ENCODE results near the gene DMD. TPM values are rescaled to one million over a fixed set of nuclear protein-coding genes. Genes with fewer than 3 reads are reported as not detected.

Gene DMD
- total and polyA plus RNA-seq, 2 experiments from 2014 or later = 1.5 to 2.0 TPM

DNA sequence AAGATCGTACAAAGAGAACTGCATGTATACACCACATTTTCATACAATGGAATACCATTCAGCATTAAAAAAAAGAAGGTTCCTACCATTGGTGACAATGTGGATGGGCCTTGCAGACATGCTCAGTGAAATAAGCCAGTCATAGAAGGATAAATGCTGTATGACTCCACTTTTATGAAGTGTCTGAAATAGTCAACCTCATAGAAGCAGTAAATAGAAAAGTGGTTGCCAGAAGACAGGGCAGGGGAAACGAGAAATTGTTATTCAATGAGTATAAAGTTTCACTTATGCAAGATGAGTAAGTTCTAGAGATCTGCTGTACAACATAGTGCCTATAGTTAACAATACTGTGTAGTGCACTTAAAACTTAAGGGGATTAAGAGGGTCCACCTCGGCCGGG, 1882.1 kb downstream of the DMD start:
- WGBS, 2 experiments (ENCODE audit: low coverage in 1 of 2, low lambda C conversion rate in 2 of 2, missing lambda C conversion rate in 2 of 2) = 73 to 81% methylated on average over 4 of the region's 4 CpGs
- Histone ChIP-seq H3K9me2 (ENCODE audit: insufficient read depth) (no peaks in the 10 kb centered on the region), H3K4me2 (ENCODE audit: unreplicated experiment) (no peak overlapping the region), H3K27me3 (replicated peaks; ENCODE audit: insufficient read depth) (no peaks in the 10 kb centered on the region), H2AFZ (no peak overlapping the region), H3F3A (ENCODE audit: insufficient read depth) (no peaks in the 10 kb centered on the region), H4K20me1 (ENCODE audit: insufficient read depth) (no peaks in the 10 kb centered on the region), H3K9me3 (ENCODE audit: low read depth) (no peaks in the 10 kb centered on the region), H3K4me3 (no peak overlapping the region), H3K36me3 (ENCODE audit: low read depth) (no peaks in the 10 kb centered on the region), H3K27ac (no peak overlapping the region), H3K4me1 (ENCODE audit: insufficient read depth) (0 out of 2 replicates have a peak, but pooled peaks cover 4% of the 10 kb centered on the region), H3K9ac (no peak overlapping the region), H3K79me2 (ENCODE audit: insufficient read depth) (no peaks in the 10 kb centered on the region)
- no peak for DNase-seq
- TF ChIP-seq EZH2 (IDR thresholded peaks at IDR 0.05; ENCODE audit: insufficient read depth, poor library complexity, severe bottlenecking) = no peak
- TF ChIP-seq EZH2phosphoT487 (IDR thresholded peaks at IDR 0.05; ENCODE audit: insufficient read depth, low read depth) = no peak
- in situ Hi-C loops (cut with MboI) = no loop called here

DNA sequence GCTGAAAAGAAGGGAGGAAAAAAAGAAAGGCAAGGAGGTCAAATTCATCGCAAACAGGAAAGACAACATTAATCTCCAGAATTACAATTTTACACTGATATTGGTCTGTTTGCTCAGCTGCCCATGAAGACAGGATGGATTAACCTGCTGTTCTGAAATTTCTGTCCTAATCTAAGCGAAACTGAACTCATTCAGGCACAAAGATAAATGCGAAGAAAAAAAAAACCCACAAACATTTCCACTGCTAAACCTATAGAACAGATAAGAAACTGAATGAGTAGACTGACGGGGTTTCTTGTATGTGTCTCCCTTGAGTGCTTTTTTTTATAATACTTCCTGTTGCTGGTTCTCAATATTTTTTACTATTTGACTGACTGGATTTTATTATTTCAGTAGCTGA, 1887.7 kb downstream of the DMD start:
- Histone ChIP-seq H3F3A (ENCODE audit: insufficient read depth) (no peaks in the 10 kb centered on the region), H3K4me3 (no peak overlapping the region), H2AFZ (no peak overlapping the region), H3K4me2 (ENCODE audit: unreplicated experiment) (no peak overlapping the region), H3K9me3 (ENCODE audit: low read depth) (no peaks in the 10 kb centered on the region), H3K9ac (no peak overlapping the region), H3K79me2 (ENCODE audit: insufficient read depth) (no peaks in the 10 kb centered on the region), H3K27me3 (replicated peaks; ENCODE audit: insufficient read depth) (no peaks in the 10 kb centered on the region), H3K27ac (no peak overlapping the region), H3K36me3 (ENCODE audit: low read depth) (no peaks in the 10 kb centered on the region), H3K9me2 (ENCODE audit: insufficient read depth) (no peaks in the 10 kb centered on the region), H4K20me1 (ENCODE audit: insufficient read depth) (no peaks in the 10 kb centered on the region), H3K4me1 (ENCODE audit: insufficient read depth) (no peaks in the 10 kb centered on the region)
- in situ Hi-C loops (cut with MboI) = no loop called here
- DNase-seq = no peak
- 75 to 81% methylated on average over 4 of the region's 4 CpGs for WGBS, 2 experiments (ENCODE audit: low coverage in 1 of 2, low lambda C conversion rate in 2 of 2, missing lambda C conversion rate in 2 of 2)
- TF ChIP-seq EZH2phosphoT487 (IDR thresholded peaks at IDR 0.05; ENCODE audit: insufficient read depth, low read depth) = no peak
- no peak for TF ChIP-seq EZH2 (IDR thresholded peaks at IDR 0.05; ENCODE audit: insufficient read depth, poor library complexity, severe bottlenecking)

DNA sequence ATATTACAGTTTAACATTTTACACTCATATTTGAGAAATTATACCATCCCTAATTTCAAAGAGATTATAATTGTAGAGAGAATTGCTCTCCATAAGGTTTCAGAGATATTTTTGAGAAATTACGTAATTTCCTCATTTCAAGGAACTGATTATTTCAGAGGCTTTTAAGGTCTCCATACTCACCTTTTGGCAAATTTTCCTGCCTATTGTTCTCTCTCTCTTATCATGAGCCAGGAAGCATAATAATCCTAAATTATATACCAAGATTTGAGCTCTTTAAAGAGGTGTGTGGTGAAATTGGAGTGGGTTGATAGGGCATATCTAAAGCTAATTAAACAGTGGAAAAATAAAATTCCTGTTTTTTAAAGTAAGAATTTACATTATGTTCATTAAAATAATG, 1890.6 kb downstream of the DMD start:
- Histone ChIP-seq H3K4me2 (ENCODE audit: unreplicated experiment) (no peak overlapping the region), H3K4me1 (ENCODE audit: insufficient read depth) (no peaks in the 10 kb centered on the region), H4K20me1 (ENCODE audit: insufficient read depth) (no peaks in the 10 kb centered on the region), H3K36me3 (ENCODE audit: low read depth) (no peaks in the 10 kb centered on the region), H3F3A (ENCODE audit: insufficient read depth) (no peaks in the 10 kb centered on the region), H3K27ac (no peak overlapping the region), H3K27me3 (replicated peaks; ENCODE audit: insufficient read depth) (no peaks in the 10 kb centered on the region), H3K79me2 (ENCODE audit: insufficient read depth) (no peaks in the 10 kb centered on the region), H3K9me3 (ENCODE audit: low read depth) (no peaks in the 10 kb centered on the region), H2AFZ (no peak overlapping the region), H3K4me3 (no peak overlapping the region), H3K9ac (no peak overlapping the region), H3K9me2 (ENCODE audit: insufficient read depth) (no peaks in the 10 kb centered on the region)
- DNase-seq = no peak
- in situ Hi-C loops (cut with MboI) = no loop called here
- TF ChIP-seq EZH2 (IDR thresholded peaks at IDR 0.05; ENCODE audit: insufficient read depth, poor library complexity, severe bottlenecking) (no peak), EZH2phosphoT487 (IDR thresholded peaks at IDR 0.05; ENCODE audit: insufficient read depth, low read depth) (no peak)
- WGBS, 2 experiments (ENCODE audit: low coverage in 1 of 2, low lambda C conversion rate in 2 of 2, missing lambda C conversion rate in 2 of 2) = 42 to 57% methylated on average over 1 of the region's 1 CpG

DNA sequence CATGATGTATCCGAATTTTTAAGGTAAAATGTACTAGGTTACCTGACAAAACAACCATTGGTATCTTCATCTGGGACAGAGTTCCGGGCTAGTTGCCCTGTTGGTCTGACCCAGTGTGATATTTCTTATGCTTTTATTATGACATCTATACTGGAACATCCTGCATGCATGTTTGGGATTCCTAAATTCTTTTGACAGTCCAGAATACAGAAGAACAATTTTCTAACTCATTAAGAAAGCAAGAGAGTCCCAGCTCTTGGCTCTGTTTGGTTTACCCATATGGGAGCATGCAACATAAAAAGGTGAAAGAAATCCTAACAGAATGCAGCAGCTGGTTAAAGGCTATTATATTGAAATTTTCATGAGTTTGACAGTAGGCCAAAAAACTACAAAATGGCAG, 1891.8 kb downstream of the DMD start:
- no peaks in the 10 kb centered on the region for H4K20me1 ChIP-seq (ENCODE audit: insufficient read depth)
- H3K4me2 ChIP-seq (ENCODE audit: unreplicated experiment) = no peak overlapping the region
- no peak for DNase-seq
- no peak overlapping the region for H3K9ac ChIP-seq
- in situ Hi-C loops (cut with MboI) = no loop called here
- no peaks in the 10 kb centered on the region for H3K36me3 ChIP-seq (ENCODE audit: low read depth)
- no peaks in the 10 kb centered on the region for H3K4me1 ChIP-seq (ENCODE audit: insufficient read depth)
- H3K79me2 ChIP-seq (ENCODE audit: insufficient read depth) = no peaks in the 10 kb centered on the region
- H3F3A ChIP-seq (ENCODE audit: insufficient read depth) = no peaks in the 10 kb centered on the region
- WGBS, 2 experiments (ENCODE audit: low coverage in 1 of 2, low lambda C conversion rate in 2 of 2, missing lambda C conversion rate in 2 of 2) = 24 to 32% methylated on average over 2 of the region's 2 CpGs
- no peak overlapping the region for H3K27ac ChIP-seq
- H3K9me3 ChIP-seq (ENCODE audit: low read depth) = no peaks in the 10 kb centered on the region
- H3K4me3 ChIP-seq = no peak overlapping the region
- no peak overlapping the region for H2AFZ ChIP-seq
- no peaks in the 10 kb centered on the region for H3K9me2 ChIP-seq (ENCODE audit: insufficient read depth)
- TF ChIP-seq EZH2 (IDR thresholded peaks at IDR 0.05; ENCODE audit: insufficient read depth, poor library complexity, severe bottlenecking) = no peak
- TF ChIP-seq EZH2phosphoT487 (IDR thresholded peaks at IDR 0.05; ENCODE audit: insufficient read depth, low read depth) = no peak
- H3K27me3 ChIP-seq (replicated peaks; ENCODE audit: insufficient read depth) = no peaks in the 10 kb centered on the region

DNA sequence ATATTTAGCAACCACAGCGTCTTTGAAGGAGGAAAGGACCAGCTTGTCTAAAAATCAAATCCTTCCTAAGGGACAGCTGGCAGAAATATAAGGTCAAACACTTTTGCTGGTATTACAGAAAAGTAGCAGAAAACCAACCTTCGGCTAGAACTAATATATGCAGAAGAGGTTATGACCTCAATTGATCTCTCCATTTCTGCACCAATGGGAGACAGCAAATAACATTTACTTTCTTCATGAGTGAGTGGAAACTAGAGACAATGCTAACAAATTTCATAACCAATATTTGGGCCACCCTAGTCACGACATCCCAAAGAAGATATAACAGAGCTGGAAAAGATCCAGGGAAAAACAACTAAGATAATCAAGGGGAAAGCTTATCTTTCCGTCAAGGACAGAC, 1892.5 kb downstream of the DMD start:
- WGBS, 2 experiments (ENCODE audit: low coverage in 1 of 2, low lambda C conversion rate in 2 of 2, missing lambda C conversion rate in 2 of 2) = 53 to 58% methylated on average over 4 of the region's 4 CpGs
- no peak overlapping the region for H3K4me3 ChIP-seq
- in situ Hi-C loops (cut with MboI) = no loop called here
- H3K4me2 ChIP-seq (ENCODE audit: unreplicated experiment) = no peak overlapping the region
- no peaks in the 10 kb centered on the region for H4K20me1 ChIP-seq (ENCODE audit: insufficient read depth)
- no peaks in the 10 kb centered on the region for H3K9me2 ChIP-seq (ENCODE audit: insufficient read depth)
- no peak overlapping the region for H3K27ac ChIP-seq
- TF ChIP-seq EZH2phosphoT487 (IDR thresholded peaks at IDR 0.05; ENCODE audit: insufficient read depth, low read depth) = no peak
- H3F3A ChIP-seq (ENCODE audit: insufficient read depth) = no peaks in the 10 kb centered on the region
- no peaks in the 10 kb centered on the region for H3K27me3 ChIP-seq (replicated peaks; ENCODE audit: insufficient read depth)
- H2AFZ ChIP-seq = no peak overlapping the region
- H3K9ac ChIP-seq = no peak overlapping the region
- no peaks in the 10 kb centered on the region for H3K9me3 ChIP-seq (ENCODE audit: low read depth)
- DNase-seq = no peak
- no peaks in the 10 kb centered on the region for H3K36me3 ChIP-seq (ENCODE audit: low read depth)
- H3K4me1 ChIP-seq (ENCODE audit: insufficient read depth) = no peaks in the 10 kb centered on the region
- no peaks in the 10 kb centered on the region for H3K79me2 ChIP-seq (ENCODE audit: insufficient read depth)

All from GM23248 (cell line).